ENCODE data around the gene ZBTB9.

DNA sequence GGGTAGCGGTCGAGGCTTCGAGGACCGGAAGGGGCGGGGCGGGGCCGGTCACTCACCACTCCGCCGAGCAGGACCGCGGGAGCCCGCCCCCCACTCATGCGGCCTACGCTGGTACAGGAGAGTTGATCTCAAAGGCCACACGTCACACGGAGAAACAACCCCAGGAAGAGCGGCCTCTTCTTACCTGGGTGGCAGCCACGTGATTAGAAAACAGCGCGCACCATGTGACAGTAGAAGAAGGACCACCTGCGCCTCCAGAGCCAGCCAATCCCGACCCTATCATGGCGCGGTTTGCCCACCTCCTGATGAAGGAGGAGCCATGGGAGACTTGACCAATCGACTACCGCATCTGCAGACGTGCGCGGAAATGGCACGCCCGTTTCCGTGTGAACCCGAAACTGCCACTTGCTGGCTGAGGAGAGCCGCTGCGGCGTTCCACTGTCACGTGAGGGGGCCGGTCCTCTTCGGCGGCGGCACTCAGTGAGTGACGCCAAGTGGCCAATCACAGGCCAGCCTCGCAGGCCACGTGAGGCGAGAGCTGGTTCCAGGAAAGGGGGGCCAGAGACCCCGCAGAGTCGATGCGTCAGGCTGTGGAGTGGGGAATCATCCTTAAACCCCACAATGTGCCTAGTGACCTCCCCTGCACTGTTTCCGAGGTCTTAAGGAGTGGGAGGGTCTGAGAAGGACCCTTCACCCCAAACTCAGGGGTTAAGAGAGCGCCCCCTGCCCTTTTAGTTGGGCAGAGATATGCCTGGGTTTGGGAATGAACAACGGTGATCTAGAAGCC is 36.3 kb upstream of the ZBTB9 start, which contains the start of gene CUTA:
- TF ChIP-seq, protein P1, sequence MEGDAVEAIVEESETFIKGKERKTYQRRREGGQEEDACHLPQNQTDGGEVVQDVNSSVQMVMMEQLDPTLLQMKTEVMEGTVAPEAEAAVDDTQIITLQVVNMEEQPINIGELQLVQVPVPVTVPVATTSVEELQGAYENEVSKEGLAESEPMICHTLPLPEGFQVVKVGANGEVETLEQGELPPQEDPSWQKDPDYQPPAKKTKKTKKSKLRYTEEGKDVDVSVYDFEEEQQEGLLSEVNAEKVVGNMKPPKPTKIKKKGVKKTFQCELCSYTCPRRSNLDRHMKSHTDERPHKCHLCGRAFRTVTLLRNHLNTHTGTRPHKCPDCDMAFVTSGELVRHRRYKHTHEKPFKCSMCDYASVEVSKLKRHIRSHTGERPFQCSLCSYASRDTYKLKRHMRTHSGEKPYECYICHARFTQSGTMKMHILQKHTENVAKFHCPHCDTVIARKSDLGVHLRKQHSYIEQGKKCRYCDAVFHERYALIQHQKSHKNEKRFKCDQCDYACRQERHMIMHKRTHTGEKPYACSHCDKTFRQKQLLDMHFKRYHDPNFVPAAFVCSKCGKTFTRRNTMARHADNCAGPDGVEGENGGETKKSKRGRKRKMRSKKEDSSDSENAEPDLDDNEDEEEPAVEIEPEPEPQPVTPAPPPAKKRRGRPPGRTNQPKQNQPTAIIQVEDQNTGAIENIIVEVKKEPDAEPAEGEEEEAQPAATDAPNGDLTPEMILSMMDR (IDR thresholded peaks at IDR 0.05; ENCODE audit: poor library complexity), result peak; percentile 46
- no peak for TF ChIP-seq EZH2 (IDR thresholded peaks at IDR 0.05; ENCODE audit: borderline replicate concordance)
- no peak for TF ChIP-seq EZH2phosphoT487 (IDR thresholded peaks at IDR 0.05; ENCODE audit: low read depth, severe bottlenecking, unreplicated experiment)
